GM19438 (cell line): ENCODE data around the gene TDRD12.
"Not testable (repeated sequence)": the region's sequence is repeated elsewhere in the genome, so short reads cannot be mapped to it uniquely, and the experiment has no call there.

Experiments used
- ATAC-seq: cut with Tn5 transposase; IDR thresholded peaks from one replicate; pipeline ENCODE4 v1.9.1; 2021; ENCODE audit warnings: low read depth; ENCODE audit not compliant: unreplicated experiment

TDRD12 gene

GRCh38 chr19:32865326-32865725 lies 145.8 kb downstream of the TDRD12 start:
- no peak for ATAC-seq

GRCh38 chr19:32866061-32866460 lies 146.5 kb downstream of the TDRD12 start:
- ATAC-seq: no peak

DNA sequence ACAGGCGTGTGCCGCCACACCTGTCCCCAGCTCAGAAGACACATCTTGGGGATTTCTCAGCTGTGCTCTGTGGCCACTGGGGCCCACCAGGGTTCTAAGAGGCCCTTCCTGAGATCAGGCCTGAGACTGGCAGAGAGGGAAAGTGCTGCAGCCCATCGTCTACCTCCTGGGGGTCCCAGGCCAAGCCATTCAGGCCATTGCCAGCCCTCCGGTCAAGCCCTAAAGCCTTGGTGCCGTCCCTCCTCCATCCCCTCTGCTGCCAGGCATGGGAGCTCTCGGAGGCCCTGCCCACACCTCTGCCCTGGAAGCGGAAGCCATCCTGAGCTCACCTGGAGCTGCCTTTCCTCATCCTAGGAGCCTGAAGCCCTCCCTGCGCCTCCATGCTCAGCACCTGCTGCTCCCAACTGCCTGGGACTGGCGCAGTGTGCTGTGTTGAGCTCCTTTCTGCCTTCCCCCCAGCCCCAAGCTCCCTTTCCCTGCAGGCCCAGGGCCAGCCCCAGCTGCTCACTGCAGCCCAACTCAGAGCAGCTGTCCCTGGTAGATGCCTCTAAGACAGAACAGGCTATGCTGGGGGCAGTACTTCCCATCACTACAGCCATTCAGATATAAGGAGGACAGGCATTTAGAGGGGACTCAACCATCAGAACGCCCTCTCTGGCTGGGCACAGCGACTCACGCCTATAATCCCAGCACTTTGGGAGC lies 147.1 kb downstream of the TDRD12 start:
- no peak for ATAC-seq

GRCh38 chr19:32867436-32867835 lies 147.9 kb downstream of the TDRD12 start:
- ATAC-seq: not testable (repeated sequence)

DNA sequence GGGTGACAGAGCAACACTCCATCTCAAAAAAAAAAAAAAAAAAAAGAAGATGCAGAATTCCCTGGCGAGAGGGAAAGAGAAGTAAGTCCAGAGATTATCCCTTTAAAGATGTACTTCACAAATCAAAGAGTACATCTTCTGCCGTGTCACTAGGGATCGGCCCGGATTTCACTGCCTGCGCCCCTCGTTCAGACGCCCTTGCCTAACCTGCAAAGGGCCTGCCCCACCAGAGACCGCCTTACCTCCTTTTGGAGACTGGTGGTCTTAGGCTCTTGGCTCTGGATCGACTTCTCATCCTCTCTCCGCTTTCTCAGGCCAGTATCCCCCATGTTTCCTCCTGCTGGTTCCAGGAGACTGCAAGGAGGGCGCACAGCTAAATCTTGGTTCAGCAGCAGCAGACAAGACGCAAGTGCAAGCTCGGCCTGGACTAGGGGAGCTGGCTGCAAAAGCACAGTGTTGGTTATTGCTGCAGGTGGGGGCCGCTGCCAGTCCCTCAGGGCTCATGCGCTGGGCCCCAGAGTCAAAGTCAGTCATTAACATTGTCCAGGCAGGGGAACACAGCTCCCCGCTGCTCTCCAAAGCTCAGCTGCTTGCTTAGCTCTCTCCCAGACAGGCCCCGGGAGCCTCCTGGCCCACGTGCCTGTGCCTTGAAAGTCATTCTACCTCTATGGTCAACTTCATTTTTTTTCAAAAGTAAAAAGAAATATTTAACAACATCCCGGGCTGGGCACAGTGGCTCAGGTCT lies 148.8 kb downstream of the TDRD12 start:
- no peak for ATAC-seq

GRCh38 chr19:32869369-32869965 lies 149.9 kb downstream of the TDRD12 start, which contains the start of gene SLC7A9:
SLC7A9 (minus strand) TSS chr19:32869767; CDS start chr19:32868534, 1,233 bp downstream.
- ATAC-seq: no peak

DNA sequence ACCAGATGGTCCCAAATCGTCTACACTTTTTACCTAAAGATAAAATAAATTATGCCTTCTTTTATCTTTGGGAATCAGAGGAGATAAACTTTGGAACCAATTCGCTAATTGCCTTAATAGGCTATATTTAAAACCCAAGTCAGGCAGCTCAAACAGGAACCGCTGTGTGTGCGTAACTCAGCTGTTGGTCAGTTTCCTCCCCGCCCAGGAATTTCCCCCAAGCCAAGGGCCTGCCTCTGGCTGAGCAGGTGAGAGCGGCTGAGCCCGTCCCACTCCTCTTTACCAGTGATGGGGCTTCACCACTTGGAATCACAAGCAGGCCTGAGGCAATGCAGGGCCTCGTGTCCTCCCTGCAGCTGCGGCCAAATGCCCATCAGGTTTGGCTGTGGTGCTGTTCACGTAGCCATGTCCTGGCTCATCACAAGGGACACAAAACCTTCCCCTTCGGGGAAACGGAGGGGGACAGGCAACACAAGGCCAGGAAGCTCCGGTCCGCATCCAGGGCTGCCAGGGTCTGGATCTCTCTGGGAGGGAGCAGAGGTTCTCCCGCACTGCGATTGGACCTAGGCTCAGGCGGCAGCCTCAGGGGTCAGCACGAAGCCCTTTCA lies 150.5 kb downstream of the TDRD12 start:
- ATAC-seq: no peak

DNA sequence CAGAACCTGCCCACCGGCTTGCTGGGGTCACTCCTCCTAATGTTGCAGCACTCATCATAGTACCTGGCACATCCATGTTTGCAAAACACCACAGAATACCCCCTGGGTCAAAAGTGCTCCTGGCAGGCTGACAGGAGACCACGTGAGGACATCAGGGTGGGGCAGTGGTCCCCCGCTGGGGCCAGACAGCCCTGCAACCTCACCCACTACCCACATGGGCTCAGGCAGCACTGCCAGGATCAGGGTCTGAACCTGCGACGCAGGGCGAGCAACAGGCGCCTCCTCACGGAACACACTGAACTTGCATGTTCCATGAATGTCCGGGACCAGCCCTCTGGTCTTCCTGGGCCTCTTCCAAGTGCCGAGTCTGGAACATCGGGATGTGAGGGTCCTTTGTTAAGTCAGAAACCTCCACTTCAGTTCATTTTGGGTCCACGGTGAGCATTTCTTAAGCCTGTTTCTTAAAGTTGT lies 151.4 kb downstream of the TDRD12 start:
- ATAC-seq: no peak

DNA sequence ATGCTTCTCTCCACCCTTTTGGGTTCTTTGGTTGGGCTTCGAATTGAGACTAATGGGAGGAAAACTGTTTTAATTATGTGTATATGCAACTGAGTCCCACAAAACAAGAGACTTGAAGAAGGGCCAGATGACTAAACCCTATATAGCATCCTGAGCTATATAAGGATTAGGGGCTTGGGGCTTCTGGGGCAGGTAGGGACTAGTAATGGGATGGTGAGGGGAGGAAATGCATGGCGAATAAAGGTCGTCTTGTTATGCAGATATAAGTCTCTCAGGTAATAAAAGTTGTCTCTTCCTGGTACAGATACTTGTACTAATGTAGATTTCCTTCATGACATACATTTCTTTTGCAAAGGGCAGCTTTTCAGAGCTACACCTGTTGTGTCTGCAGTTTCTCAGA lies 152.8 kb downstream of the TDRD12 start:
- no peak for ATAC-seq

GRCh38 chr19:32873247-32873959 lies 153.8 kb downstream of the TDRD12 start:
- no peak for ATAC-seq

GRCh38 chr19:32874605-32875004 lies 155.0 kb downstream of the TDRD12 start:
- no peak for ATAC-seq

GRCh38 chr19:32875428-32875827 lies 155.9 kb downstream of the TDRD12 start:
- ATAC-seq: no peak

DNA sequence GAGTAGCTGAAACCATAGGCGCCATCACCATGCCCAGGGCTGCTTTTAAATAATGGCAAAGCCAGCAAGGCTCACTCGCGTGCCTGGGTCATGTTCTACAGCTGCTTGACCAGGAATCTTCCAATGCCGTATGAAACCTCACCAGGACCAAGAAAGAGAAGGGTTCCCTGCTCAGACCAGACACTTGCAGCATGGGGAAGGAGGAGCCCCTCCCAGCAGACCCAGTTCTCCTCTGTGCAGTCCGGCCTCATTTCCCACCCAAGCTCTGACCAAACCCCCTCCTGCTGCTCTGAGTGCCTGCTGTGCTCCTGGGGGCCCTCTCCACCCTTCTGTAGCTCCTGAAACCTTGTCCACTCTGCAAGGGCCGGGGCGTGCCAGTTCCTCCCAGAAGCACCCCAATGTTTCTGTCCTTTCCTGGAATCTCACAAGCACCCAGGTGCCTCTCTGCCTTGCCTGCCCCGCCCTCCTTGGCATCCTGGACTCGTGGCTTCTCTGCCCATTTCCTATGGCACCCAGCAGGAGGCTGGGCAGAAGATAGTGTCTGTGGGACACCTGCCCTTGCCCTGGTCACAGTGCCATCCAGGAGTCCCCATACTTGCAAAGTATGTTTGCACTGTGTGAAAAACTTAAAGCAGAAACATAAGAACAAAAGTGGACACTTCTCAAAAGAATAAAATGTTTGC lies 156.8 kb downstream of the TDRD12 start:
- no peak for ATAC-seq

- no peak for ATAC-seq
Observed at GRCh38 chr19:32876919-32877285, 157.3 kb downstream of the TDRD12 start.
